ENCODE data around the gene MAPKAPK3. TPM values are rescaled to one million over a fixed set of nuclear protein-coding genes. Genes with fewer than 3 reads are reported as not detected.

Gene MAPKAPK3
- total and polyA plus RNA-seq, 8 donors: 15.8 to 30.6 (median 23.1) TPM

- Histone ChIP-seq H3K36me3 (peaks cover 0 to 15% (median 4%) of the 10 kb centered on the region in 3 donors), H3K27me3 (no peaks in the 10 kb centered on the region), H3K9me3 (no peaks in the 10 kb centered on the region), H3K4me1 (no peaks in the 10 kb centered on the region), H3K4me3 (no peak overlapping the region), H3K27ac (no peak overlapping the region)
- no peak for TF ChIP-seq CTCF (IDR thresholded peaks at IDR 0.05)
- intact Hi-C loops (cut with DNase I): no loop called here
- no peak for ATAC-seq
- 93 to 96% methylated on average over 1 of the region's 1 CpG for WGBS, 2 donors
- no peak for DNase-seq
- FAIRE-seq: no peak
These were observed 25.4 kb downstream of the MAPKAPK3 start for GRCh38 chr3:50642382-50642781.

- no peak for FAIRE-seq
These were observed 27.6 kb downstream of the MAPKAPK3 start for GRCh38 chr3:50644561-50644960.

GRCh38 chr3:50645378-50645777 lies 28.4 kb downstream of the MAPKAPK3 start:
- Histone ChIP-seq H3K4me3 (no peak overlapping the region), H3K27ac (no peak overlapping the region), H3K4me1 (no peaks in the 10 kb centered on the region), H3K36me3 (peaks cover 0 to 15% (median 4%) of the 10 kb centered on the region in 3 donors), H3K9me3 (no peaks in the 10 kb centered on the region), H3K27me3 (no peaks in the 10 kb centered on the region)
- DNase-seq (no peak), FAIRE-seq (no peak), ATAC-seq (no peak)
- intact Hi-C loops (cut with DNase I): no loop called here
- TF ChIP-seq CTCF (IDR thresholded peaks at IDR 0.05): no peak
- WGBS, 2 donors: 94 to 98% methylated on average over 2 of the region's 2 CpGs

More at GRCh38 chr3:50644561-50644960, 27.6 kb downstream of the MAPKAPK3 start:
- Histone ChIP-seq H3K9me3 (no peaks in the 10 kb centered on the region), H3K27me3 (no peaks in the 10 kb centered on the region), H3K27ac (no peak overlapping the region), H3K36me3 (peaks cover 0 to 15% (median 4%) of the 10 kb centered on the region in 3 donors), H3K4me3 (no peak overlapping the region), H3K4me1 (no peaks in the 10 kb centered on the region)
- no peak for TF ChIP-seq CTCF (IDR thresholded peaks at IDR 0.05)
- DNase-seq (no peak), ATAC-seq (no peak)
- 79 to 81% methylated on average over 7 of the region's 7 CpGs for WGBS, 2 donors
- intact Hi-C loops (cut with DNase I): no loop called here

GRCh38 chr3:50648313-50648712 lies 31.4 kb downstream of the MAPKAPK3 start:
- no peaks in the 10 kb centered on the region for H3K4me1 ChIP-seq
- no peak for TF ChIP-seq CTCF (IDR thresholded peaks at IDR 0.05)
- H3K27ac ChIP-seq: no peak overlapping the region
- no peak for ATAC-seq
- WGBS, 2 donors: 67 to 68% methylated on average over 6 of the region's 6 CpGs
- intact Hi-C loops (cut with DNase I): no loop called here
- peaks cover 0 to 7% (median 0%) of the 10 kb centered on the region in 3 donors for H3K36me3 ChIP-seq
- H3K9me3 ChIP-seq: no peaks in the 10 kb centered on the region
- FAIRE-seq: no peak
- DNase-seq: no peak
- no peaks in the 10 kb centered on the region for H3K27me3 ChIP-seq
- no peak overlapping the region for H3K4me3 ChIP-seq

- H3K36me3 ChIP-seq: peaks cover 0 to under 1% (median 0%) of the 10 kb centered on the region in 3 donors
- H3K27me3 ChIP-seq: no peaks in the 10 kb centered on the region
- 92 to 100% methylated on average over 2 of the region's 2 CpGs for WGBS, 2 donors
- no peaks in the 10 kb centered on the region for H3K4me1 ChIP-seq
- FAIRE-seq (no peak), ATAC-seq (no peak), DNase-seq (no peak)
- H3K27ac ChIP-seq: no peak overlapping the region
- intact Hi-C loops (cut with DNase I): no loop called here
- no peak overlapping the region for H3K4me3 ChIP-seq
- no peak for TF ChIP-seq CTCF (IDR thresholded peaks at IDR 0.05)
- no peaks in the 10 kb centered on the region for H3K9me3 ChIP-seq
These were observed 32.0 kb downstream of the MAPKAPK3 start for GRCh38 chr3:50648944-50649343.
